ENCODE measurements around the gene TEAD3.

DNA sequence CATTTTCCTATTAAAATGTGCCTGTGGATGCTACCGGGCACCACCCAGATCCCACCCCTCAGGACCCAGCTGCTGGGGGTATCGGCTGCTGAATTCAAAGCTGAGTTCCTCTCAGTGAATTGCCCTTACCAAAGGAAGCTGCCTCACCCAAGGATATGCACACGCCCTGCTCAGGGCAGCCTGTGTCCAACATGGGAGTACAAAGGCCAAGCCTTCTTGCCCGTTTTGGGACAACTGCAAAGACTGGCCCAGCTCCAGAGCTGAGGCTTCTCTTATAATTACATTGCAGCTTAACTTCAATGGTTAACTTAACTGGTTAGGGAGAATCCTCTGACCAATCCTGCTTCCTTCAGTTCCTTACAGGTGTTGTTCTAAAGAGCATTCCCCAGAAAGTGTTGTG lies 64.6 kb downstream of the TEAD3 start:
- TF ChIP-seq REST (IDR thresholded peaks at IDR 0.05; ENCODE audit: insufficient replicate concordance, low read depth) = no peak
- TF ChIP-seq, protein P1, sequence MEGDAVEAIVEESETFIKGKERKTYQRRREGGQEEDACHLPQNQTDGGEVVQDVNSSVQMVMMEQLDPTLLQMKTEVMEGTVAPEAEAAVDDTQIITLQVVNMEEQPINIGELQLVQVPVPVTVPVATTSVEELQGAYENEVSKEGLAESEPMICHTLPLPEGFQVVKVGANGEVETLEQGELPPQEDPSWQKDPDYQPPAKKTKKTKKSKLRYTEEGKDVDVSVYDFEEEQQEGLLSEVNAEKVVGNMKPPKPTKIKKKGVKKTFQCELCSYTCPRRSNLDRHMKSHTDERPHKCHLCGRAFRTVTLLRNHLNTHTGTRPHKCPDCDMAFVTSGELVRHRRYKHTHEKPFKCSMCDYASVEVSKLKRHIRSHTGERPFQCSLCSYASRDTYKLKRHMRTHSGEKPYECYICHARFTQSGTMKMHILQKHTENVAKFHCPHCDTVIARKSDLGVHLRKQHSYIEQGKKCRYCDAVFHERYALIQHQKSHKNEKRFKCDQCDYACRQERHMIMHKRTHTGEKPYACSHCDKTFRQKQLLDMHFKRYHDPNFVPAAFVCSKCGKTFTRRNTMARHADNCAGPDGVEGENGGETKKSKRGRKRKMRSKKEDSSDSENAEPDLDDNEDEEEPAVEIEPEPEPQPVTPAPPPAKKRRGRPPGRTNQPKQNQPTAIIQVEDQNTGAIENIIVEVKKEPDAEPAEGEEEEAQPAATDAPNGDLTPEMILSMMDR (IDR thresholded peaks at IDR 0.05; ENCODE audit: insufficient read depth, low read length) = no peak

Measured in HL-60 (cell line).